Measurements from ENCODE around the gene MED31. TPM values are rescaled to one million over a fixed set of nuclear protein-coding genes. Genes with fewer than 3 reads are reported as not detected.

MED31 gene
- total and polyA plus RNA-seq, 2 donors from 2014 or later: 15.9 to 21.0 TPM

GRCh38 chr17:6626616-6627015, 24.8 kb downstream of the MED31 start:
- intact Hi-C loops (cut with DNase I): no loop called here
- H3K27ac ChIP-seq (ENCODE audit: low read depth in 2 of 2, low read length in 2 of 2): no peak overlapping the region
- H3K4me3 ChIP-seq (ENCODE audit: low read length in 3 of 3): no peak overlapping the region
- no peak overlapping the region for H3K9ac ChIP-seq (ENCODE audit: low read length in 3 of 3)
- H3K27me3 ChIP-seq (ENCODE audit: control insufficient read depth, insufficient read depth, low read length): no peaks in the 10 kb centered on the region
- H3K36me3 ChIP-seq (ENCODE audit: control insufficient read depth in 2 of 3, insufficient read depth in 3 of 3, low read length in 3 of 3): peaks cover 9 to 53% (median 16%) of the 10 kb centered on the region in 3 donors
- no peaks in the 10 kb centered on the region for H3K4me1 ChIP-seq (ENCODE audit: control insufficient read depth in 2 of 3, insufficient read depth in 2 of 3, low read depth in 1 of 3, low read length in 3 of 3)
- no peak for TF ChIP-seq CTCF (IDR thresholded peaks at IDR 0.05; ENCODE audit: borderline replicate concordance, extremely low read depth, insufficient read depth)
- DNase-seq: no peak
- H3K9me3 ChIP-seq (ENCODE audit: control insufficient read depth in 2 of 3, insufficient read depth in 1 of 3, low read length in 3 of 3): no peaks in the 10 kb centered on the region
- no peak for FAIRE-seq

GRCh38 chr17:6623941-6624340, 27.5 kb downstream of the MED31 start:
- Histone ChIP-seq H3K36me3 (ENCODE audit: control insufficient read depth in 2 of 3, insufficient read depth in 3 of 3, low read length in 3 of 3) (peaks cover 5 to 51% (median 15%) of the 10 kb centered on the region in 3 donors), H3K27me3 (ENCODE audit: control insufficient read depth, insufficient read depth, low read length) (no peaks in the 10 kb centered on the region), H3K9me3 (ENCODE audit: control insufficient read depth in 2 of 3, insufficient read depth in 1 of 3, low read length in 3 of 3) (no peaks in the 10 kb centered on the region), H3K4me1 (ENCODE audit: control insufficient read depth in 2 of 3, insufficient read depth in 2 of 3, low read depth in 1 of 3, low read length in 3 of 3) (no peaks in the 10 kb centered on the region), H3K27ac (ENCODE audit: low read depth in 2 of 2, low read length in 2 of 2) (no peak overlapping the region), H3K9ac (ENCODE audit: low read length in 3 of 3) (no peak overlapping the region), H3K4me3 (ENCODE audit: low read length in 3 of 3) (no peak overlapping the region)
- DNase-seq (no peak), FAIRE-seq (no peak)
- intact Hi-C loops (cut with DNase I): no loop called here
- TF ChIP-seq CTCF (IDR thresholded peaks at IDR 0.05; ENCODE audit: borderline replicate concordance, extremely low read depth, insufficient read depth): no peak

- Histone ChIP-seq H3K4me3 (ENCODE audit: low read length in 3 of 3) (no peak overlapping the region), H3K27ac (ENCODE audit: low read depth in 2 of 2, low read length in 2 of 2) (no peak overlapping the region), H3K9ac (ENCODE audit: low read length in 3 of 3) (no peak overlapping the region), H3K27me3 (ENCODE audit: control insufficient read depth, insufficient read depth, low read length) (no peaks in the 10 kb centered on the region), H3K9me3 (ENCODE audit: control insufficient read depth in 2 of 3, insufficient read depth in 1 of 3, low read length in 3 of 3) (no peaks in the 10 kb centered on the region), H3K4me1 (ENCODE audit: control insufficient read depth in 2 of 3, insufficient read depth in 2 of 3, low read depth in 1 of 3, low read length in 3 of 3) (no peaks in the 10 kb centered on the region), H3K36me3 (ENCODE audit: control insufficient read depth in 2 of 3, insufficient read depth in 3 of 3, low read length in 3 of 3) (peaks cover 10 to 44% (median 31%) of the 10 kb centered on the region in 3 donors)
- no peak for TF ChIP-seq CTCF (IDR thresholded peaks at IDR 0.05; ENCODE audit: borderline replicate concordance, extremely low read depth, insufficient read depth)
- no peak for DNase-seq
- FAIRE-seq: no peak
- intact Hi-C loops (cut with DNase I): no loop called here
Measured at GRCh38 chr17:6611231-6611630, 40.2 kb downstream of the MED31 start.

- Histone ChIP-seq H3K9ac (ENCODE audit: low read length in 3 of 3) (no peak overlapping the region), H3K9me3 (ENCODE audit: control insufficient read depth in 2 of 3, insufficient read depth in 1 of 3, low read length in 3 of 3) (no peaks in the 10 kb centered on the region), H3K4me1 (ENCODE audit: control insufficient read depth in 2 of 3, insufficient read depth in 2 of 3, low read depth in 1 of 3, low read length in 3 of 3) (no peaks in the 10 kb centered on the region), H3K27ac (ENCODE audit: low read depth in 2 of 2, low read length in 2 of 2) (no peak overlapping the region), H3K36me3 (ENCODE audit: control insufficient read depth in 2 of 3, insufficient read depth in 3 of 3, low read length in 3 of 3) (peaks cover 12 to 52% (median 37%) of the 10 kb centered on the region in 3 donors), H3K27me3 (ENCODE audit: control insufficient read depth, insufficient read depth, low read length) (no peaks in the 10 kb centered on the region), H3K4me3 (ENCODE audit: low read length in 3 of 3) (no peak overlapping the region)
- DNase-seq: no peak
- no peak for TF ChIP-seq CTCF (IDR thresholded peaks at IDR 0.05; ENCODE audit: borderline replicate concordance, extremely low read depth, insufficient read depth)
- no peak for FAIRE-seq
- intact Hi-C loops (cut with DNase I): no loop called here
Measured at GRCh38 chr17:6610011-6610410, 41.4 kb downstream of the MED31 start.

Measured in kidney (tissue), 14 donors.